KMS-11 (cell line): Measurements from ENCODE around the gene PCGF2.

Source experiments
- H2AFZ ChIP-seq: fragments of 200-600 bp; sonication (generic); 2 replicates; pipeline ENCODE4 v1.6.1; 2016; ENCODE audit warnings: antibody characterized with exemption, mixed run types, low read depth
- H3K27ac ChIP-seq: fragments of 200-600 bp; sonication (generic); 2 replicates; pipeline ENCODE4 v1.6.1; 2016; ENCODE audit warnings: mild to moderate bottlenecking, mixed run types
- H3K27me3 ChIP-seq: fragments of 200-600 bp; sonication (generic); 2 replicates; pipeline ENCODE4 v1.6.1; 2017; ENCODE audit warnings: mild to moderate bottlenecking, low read depth, mixed run types, moderate library complexity; ENCODE audit not compliant: insufficient read depth
- H3K36me3 ChIP-seq: fragments of 200-600 bp; sonication (generic); 2 replicates; pipeline ENCODE4 v1.6.1; 2017; ENCODE audit warnings: mild to moderate bottlenecking, mixed run types; ENCODE audit not compliant: insufficient read depth
- H3K4me1 ChIP-seq: fragments of 200-600 bp; sonication (generic); 2 replicates; pipeline ENCODE4 v1.6.1; 2016; ENCODE audit warnings: mild to moderate bottlenecking, low read depth, mixed run types; ENCODE audit not compliant: poor library complexity, severe bottlenecking
- H3K4me2 ChIP-seq: fragments of 200-600 bp; sonication (generic); 2 replicates; pipeline ENCODE4 v1.7.0; 2016; ENCODE audit warnings: mild to moderate bottlenecking, mixed run types
- H3K4me3 ChIP-seq: fragments of 200-600 bp; sonication (generic); IDR thresholded peaks from 2 replicates; pipeline ENCODE4 v1.6.1; 2017; ENCODE audit warnings: low read depth, low read length, mixed read lengths; ENCODE audit not compliant: insufficient read depth
- H3K79me2 ChIP-seq: fragments of 200-600 bp; sonication (generic); 2 replicates; pipeline ENCODE4 v1.6.1; 2016; ENCODE audit warnings: low read depth, mixed run types; ENCODE audit not compliant: insufficient read depth
- H3K9ac ChIP-seq: fragments of 200-600 bp; sonication (generic); 2 replicates; pipeline ENCODE4 v1.6.1; 2016; ENCODE audit warnings: mild to moderate bottlenecking, mixed run types
- H4K20me1 ChIP-seq: fragments of 200-600 bp; sonication (generic); 2 replicates; pipeline ENCODE4 v1.6.1; 2016; ENCODE audit warnings: mild to moderate bottlenecking, mixed run types; ENCODE audit not compliant: insufficient read depth
- CTCF ChIP-seq: fragments of 200-600 bp; sonication (generic); conservative IDR thresholded peaks from 2 replicates; pipeline ENCODE4 v1.6.1; 2017; ENCODE audit warnings: low read depth, mild to moderate bottlenecking, antibody characterized with exemption, low read length, moderate library complexity, mixed read lengths

Gene PCGF2

GRCh38 chr17:38725066-38725465, 23.1 kb downstream of the PCGF2 start:
- H4K20me1 ChIP-seq, result no peaks in the 10 kb centered on the region
- H3K79me2 ChIP-seq, result no peaks in the 10 kb centered on the region
- H2AFZ ChIP-seq, result no peak overlapping the region
- H3K4me2 ChIP-seq, result no peak overlapping the region
- TF ChIP-seq CTCF, result no peak
- H3K9ac ChIP-seq, result no peak overlapping the region
- H3K4me3 ChIP-seq, result no peak overlapping the region
- H3K4me1 ChIP-seq, result peaks cover 6% of the 10 kb centered on the region
- H3K36me3 ChIP-seq, result no peaks in the 10 kb centered on the region
- H3K27me3 ChIP-seq, result no peaks in the 10 kb centered on the region
- no peak overlapping the region for H3K27ac ChIP-seq

GRCh38 chr17:38724337-38724988, 23.7 kb downstream of the PCGF2 start:
- Histone ChIP-seq H3K27ac (no peak overlapping the region), H4K20me1 (no peaks in the 10 kb centered on the region), H3K79me2 (no peaks in the 10 kb centered on the region), H3K9ac (no peak overlapping the region), H3K27me3 (no peaks in the 10 kb centered on the region), H3K36me3 (no peaks in the 10 kb centered on the region), H3K4me2 (no peak overlapping the region), H3K4me3 (no peak overlapping the region), H3K4me1 (peaks cover 2% of the 10 kb centered on the region), H2AFZ (no peak overlapping the region)
- TF ChIP-seq CTCF, result no peak

DNA sequence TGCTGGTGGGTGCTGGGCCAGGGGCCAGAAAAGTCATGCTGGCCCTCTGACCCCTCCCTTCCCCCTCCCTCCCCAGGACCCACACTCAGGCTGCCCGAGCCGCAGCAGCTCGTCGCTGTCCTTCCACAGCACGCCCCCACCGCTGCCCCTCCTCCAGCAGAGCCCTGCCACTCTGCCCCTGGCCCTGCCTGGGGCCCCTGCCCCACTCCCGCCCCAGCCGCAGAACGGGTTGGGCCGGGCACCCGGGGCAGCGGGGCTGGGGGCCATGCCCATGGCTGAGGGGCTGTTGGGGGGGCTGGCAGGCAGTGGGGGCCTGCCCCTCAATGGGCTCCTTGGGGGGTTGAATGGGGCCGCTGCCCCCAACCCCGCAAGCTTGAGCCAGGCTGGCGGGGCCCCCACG, 26.3 kb downstream of the PCGF2 start:
- no peak for TF ChIP-seq CTCF
- Histone ChIP-seq H3K79me2 (no peaks in the 10 kb centered on the region), H3K4me2 (no peak overlapping the region), H3K9ac (no peak overlapping the region), H3K4me1 (no peaks in the 10 kb centered on the region), H3K27me3 (no peaks in the 10 kb centered on the region), H4K20me1 (no peaks in the 10 kb centered on the region), H3K27ac (no peak overlapping the region), H3K36me3 (no peaks in the 10 kb centered on the region), H2AFZ (no peak overlapping the region), H3K4me3 (no peak overlapping the region)

DNA sequence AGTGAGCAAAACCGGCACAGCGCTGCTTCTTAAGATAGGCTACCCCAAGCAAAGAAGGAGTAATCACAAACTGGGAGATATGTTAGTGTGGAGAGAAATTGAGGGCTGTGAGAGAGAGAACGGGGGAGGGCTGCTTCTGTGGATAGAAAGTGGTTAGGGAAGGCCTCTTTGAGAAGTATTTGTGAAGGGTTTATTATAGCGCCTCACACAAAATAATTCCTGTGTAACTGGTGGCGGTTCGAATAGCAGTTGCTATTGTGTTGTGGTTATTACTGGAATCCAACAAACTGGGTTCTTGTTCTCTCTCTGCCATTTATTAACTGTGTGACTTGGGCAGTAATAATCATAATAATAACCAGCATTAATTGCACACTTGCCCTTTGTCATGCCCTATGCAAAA, 27.2 kb downstream of the PCGF2 start:
- H3K9ac ChIP-seq, result no peak overlapping the region
- H3K79me2 ChIP-seq, result no peaks in the 10 kb centered on the region
- TF ChIP-seq CTCF, result no peak
- no peak overlapping the region for H3K4me2 ChIP-seq
- H3K4me3 ChIP-seq, result no peak overlapping the region
- no peaks in the 10 kb centered on the region for H3K27me3 ChIP-seq
- no peaks in the 10 kb centered on the region for H4K20me1 ChIP-seq
- no peaks in the 10 kb centered on the region for H3K36me3 ChIP-seq
- no peak overlapping the region for H2AFZ ChIP-seq
- no peaks in the 10 kb centered on the region for H3K4me1 ChIP-seq
- no peak overlapping the region for H3K27ac ChIP-seq
